ENCODE results near the gene GPR160.

GPR160 gene

DNA sequence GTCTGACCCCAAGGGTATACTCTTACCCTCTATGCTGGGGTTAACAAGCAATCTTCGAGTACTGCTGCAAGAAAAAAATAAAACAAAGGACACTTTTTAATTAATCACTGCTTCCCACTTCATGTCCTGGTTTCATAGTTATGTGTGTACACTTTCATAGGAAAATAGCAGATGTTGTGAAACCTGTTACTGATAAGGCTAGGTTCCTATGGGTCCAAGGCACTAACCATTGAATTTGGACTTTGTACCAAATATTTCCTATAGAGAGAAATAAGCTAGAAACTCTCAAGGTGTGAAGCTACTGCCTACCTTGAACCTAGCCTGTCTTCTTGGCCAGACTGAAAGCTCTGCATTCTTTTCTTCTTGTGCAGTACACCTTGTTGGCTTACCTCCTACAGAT lies 14.6 kb upstream of the GPR160 start:
- H3K4me3 ChIP-seq (ENCODE audit: low read length): no peak overlapping the region
- DNase-seq (ENCODE audit: low read depth, low spot score): no peak

DNA sequence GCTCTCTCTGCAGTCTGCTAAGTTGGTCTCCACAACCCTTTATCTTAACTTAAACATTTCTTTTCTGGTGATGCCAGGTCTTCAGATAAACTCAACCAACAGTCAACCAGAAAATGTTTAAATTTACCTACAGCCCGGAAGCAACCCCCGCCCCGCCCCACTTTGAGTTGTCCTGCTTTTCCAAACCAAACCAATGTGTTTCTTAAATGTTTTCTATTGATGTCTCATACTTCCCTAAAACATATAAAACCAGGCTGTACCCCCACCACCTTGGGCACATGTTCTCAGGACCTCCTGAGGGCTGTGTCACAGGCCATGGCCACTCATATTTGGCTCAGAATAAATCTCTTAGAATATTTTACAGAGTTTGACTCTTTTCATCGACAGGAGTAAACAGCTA lies 13.2 kb upstream of the GPR160 start:
- no peak for DNase-seq (ENCODE audit: low read depth, low spot score)

DNA sequence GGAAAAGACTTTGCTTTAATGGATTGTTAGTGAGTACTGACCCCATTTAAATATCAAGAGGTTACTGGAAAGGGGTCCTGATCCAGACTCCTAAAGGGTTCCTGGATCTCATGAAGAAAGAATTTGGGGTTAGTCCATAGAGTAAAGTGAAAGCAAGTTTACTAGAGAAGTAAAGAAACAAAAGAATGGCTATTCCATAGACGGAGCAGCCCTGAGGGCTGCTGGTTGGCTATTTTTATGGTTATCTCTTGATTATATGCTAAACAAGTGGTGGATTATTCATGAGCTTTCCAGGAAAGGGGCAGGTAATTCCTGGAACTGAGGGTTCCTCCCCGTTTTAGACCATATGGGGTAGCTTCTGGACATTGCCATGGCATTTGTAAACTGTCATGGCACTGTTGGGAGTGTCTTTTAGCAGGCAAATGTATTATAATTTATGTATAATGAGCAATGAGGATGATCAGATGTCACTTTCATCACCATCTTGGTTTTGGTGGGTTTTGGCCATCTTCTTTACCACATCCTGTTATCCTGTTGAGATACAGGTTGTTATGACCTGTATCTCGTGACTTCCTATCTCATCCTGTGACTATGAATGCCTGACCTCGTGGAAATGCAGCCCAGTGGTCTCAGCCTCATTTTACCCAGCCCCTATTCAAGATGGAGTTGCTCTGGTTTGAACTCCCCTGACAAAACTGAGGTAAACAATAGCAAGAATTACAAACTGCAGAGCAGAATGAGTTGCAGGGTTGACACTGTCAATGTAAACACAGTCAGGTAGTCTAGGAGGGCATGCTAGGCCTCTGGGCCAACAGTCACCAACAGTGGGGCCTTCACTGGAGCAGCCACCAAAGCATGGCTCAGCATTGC lies 10.3 kb upstream of the GPR160 start:
- no peak overlapping the region for H3K4me3 ChIP-seq (ENCODE audit: low read length)
- DNase-seq (ENCODE audit: low read depth, low spot score): no peak

More for the DNA sequence above, 13.2 kb upstream of the GPR160 start:
- no peak overlapping the region for H3K4me3 ChIP-seq (ENCODE audit: low read length)

DNA sequence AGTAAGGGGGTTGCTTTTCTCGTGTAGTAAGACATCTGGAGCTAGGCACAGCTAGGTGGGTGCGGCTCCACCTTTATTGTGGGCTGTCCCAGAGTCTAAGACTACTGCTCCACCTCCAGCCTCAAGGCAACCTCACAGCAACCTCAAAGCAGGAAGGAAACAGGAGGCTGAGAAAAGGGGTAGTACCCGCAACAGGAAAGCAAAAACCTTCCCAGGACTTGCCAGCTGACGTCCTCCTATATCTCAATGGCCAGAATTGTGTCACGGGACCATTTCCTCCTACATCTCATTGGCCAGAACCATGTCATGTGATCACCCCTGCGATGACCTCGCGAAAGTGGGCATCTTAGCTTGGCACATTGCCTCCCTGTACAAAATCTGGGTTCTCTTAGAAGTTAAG lies 4.3 kb upstream of the GPR160 start:
- no peak overlapping the region for H3K4me3 ChIP-seq (ENCODE audit: low read length)
- DNase-seq (ENCODE audit: low read depth, low spot score): peak; percentile 97

DNA sequence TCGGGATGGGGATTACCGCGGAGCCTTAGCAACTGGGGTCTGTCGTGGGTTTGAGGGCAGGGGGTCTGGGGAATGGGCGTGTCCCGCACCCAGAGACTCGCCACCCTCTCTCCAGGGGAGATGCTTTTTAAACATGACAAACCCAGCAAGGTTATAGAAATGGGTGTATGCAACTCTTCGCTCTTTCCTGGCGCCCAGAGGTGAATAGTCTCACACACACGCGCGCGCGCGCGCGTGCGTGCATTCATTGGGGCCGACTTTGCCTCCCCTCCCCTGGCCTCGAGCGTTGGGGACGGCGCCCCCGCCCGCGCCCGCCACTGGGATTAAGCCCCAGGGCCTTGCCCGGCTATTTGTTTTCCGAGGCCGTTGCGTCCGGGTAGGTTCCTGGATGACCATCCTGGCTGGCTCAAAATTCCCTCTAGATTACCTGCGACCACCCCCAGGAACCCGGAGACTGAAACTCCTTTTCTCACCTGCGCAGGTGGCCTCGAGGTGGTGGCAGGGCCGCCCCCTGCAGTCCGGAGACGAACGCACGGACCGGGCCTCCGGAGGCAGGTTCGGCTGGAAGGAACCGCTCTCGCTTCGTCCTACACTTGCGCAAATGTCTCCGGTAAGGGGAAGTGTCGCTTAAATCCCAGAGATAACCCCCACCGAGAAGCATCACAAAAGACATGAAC lies 777 bp downstream of the GPR160 start:
- H3K4me3 ChIP-seq (ENCODE audit: low read length): peak overlapping the region; percentile 50
- DNase-seq (ENCODE audit: low read depth, low spot score): no peak

DNA sequence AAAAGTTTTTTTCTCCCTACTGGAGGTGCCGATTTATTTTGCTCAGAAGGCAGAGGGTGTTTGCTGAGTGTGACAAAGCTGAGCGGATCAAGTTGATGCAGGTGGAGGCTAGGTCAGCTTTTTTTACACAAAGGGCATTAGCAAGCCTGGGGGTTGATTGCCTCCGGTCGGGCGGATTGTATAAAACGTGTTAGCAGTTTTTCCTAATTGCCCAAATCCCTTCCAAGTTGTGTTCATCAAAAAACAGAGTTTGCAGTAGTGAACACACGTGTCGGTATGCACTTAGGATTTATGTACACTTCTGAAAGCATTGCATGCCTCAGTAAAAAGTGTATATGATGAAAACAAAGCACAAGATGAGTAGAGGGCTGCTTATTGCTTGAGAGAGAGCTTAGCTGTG lies 2.6 kb downstream of the GPR160 start:
- DNase-seq (ENCODE audit: low read depth, low spot score): no peak
- no peak overlapping the region for H3K4me3 ChIP-seq (ENCODE audit: low read length)

DNA sequence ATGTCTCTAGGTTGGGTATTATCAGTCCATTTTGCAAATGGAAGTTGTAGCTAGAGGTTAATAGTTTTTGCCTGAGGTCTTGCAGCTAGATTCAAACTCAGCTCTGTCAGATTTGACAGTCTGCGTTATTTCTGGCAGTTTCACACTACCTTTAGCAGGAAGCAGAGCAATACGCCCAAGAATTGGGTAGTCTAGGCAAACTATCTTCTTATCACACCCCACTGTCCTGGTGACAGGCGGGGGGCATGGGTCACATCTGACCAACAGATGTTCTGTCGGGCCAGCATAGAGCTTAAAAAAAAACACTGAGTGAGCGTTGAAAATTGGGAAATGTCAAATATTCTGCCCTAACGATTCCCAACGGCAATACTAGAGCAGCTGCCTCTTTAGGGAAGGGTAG lies 5.7 kb downstream of the GPR160 start:
- no peak overlapping the region for H3K4me3 ChIP-seq (ENCODE audit: low read length)
- no peak for DNase-seq (ENCODE audit: low read depth, low spot score)

DNA sequence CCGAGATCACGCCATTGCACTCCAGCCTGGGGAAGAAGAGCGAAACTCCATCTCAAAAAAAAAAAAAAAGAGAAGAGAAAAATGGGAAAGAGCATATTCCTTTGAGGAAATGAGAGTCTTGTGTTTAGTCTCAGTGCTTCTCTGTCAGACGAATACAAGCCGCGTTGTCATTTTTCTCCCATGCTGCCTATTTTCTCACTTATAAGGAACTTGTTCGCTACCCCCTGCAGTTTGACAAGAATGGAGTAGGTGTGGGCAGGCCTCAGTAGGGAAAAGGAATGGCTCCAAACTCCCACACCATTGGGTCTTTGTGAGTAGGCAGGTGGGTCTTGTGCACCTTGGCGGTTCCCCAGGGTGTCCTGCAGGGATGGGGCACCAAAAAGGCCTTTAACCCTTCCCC lies 6.5 kb downstream of the GPR160 start:
- no peak for DNase-seq (ENCODE audit: low read depth, low spot score)
- no peak overlapping the region for H3K4me3 ChIP-seq (ENCODE audit: low read length)

DNA sequence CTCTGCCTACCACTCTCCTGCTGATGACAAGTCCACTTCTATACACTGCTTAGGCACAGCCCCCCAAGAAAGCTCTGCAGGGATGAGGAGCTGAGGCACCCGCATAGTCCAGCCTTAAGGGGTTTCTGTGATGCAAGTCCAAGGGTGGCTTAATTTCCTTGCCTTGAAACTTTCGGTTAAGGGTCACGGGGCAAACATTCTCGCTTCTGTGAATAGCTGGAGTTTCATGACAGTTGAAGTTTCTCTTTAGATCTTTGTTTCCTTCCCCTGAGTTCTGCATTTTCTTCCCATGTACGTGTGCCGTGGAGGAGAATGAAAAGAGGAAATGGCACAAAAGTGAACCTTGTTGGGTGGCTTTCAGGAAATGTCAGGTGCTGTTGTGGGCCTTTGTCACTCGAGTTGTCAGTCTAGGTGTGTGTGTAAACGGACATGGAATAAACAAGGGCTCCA lies 7.0 kb downstream of the GPR160 start:
- no peak for DNase-seq (ENCODE audit: low read depth, low spot score)

DNA sequence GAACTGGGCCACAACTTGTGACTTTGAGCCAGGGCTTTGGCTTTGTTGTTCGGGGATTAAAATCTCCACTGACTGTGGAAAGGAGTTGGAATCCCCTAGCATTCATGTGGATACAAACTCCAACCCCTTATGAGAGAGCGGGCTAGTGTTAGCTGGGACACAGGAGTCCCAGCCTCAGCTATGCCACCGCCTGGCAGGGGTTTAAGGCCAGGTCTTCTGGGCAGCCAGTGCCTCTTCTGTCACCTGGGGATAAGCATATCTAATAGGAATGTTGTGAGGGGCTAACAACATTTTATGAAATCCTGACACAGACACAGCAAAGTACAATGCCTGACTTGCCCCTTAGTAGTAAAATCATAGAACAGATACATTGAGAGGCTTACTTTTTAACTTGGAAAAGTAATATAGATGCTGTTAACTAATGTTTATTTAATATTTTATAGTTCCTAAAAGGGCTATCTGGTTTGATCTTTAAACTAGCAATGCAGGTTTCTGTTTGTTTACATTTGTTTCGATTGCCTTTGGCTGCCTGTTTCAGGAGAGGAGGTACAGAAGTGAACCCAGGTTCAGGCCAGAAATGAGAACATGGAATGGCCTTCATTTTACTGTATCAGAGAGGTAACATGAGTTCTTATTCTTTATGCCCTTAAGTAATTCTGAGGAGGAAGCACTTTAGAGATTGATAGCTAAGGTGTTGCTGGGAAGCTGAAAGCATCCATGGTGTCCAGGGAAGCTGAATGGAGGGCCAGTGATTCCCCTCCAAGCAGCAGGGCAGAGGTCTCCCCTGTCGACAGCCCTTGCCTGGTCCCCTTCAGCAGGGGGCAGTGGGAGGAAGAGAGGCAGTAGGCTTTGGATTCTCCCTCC lies 8.7 kb downstream of the GPR160 start:
- no peak for DNase-seq (ENCODE audit: low read depth, low spot score)
- no peak overlapping the region for H3K4me3 ChIP-seq (ENCODE audit: low read length)

More for the DNA sequence above, 7.0 kb downstream of the GPR160 start:
- no peak overlapping the region for H3K4me3 ChIP-seq (ENCODE audit: low read length)

DNA sequence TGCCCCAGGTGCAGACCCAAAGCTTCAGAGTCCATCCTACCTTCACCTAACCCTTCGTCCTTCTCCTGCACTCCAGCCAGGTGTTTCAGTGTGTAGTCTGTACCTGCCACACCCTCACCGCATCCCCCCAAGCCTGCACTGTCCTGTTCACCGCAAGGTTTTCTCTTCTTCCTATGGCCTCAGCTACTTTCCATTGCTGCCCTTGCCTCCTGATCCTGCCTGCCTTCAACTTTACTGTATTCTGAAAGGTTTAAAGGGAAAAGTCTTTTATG lies 9.3 kb downstream of the GPR160 start:
- no peak overlapping the region for H3K4me3 ChIP-seq (ENCODE audit: low read length)
- no peak for DNase-seq (ENCODE audit: low read depth, low spot score)

DNA sequence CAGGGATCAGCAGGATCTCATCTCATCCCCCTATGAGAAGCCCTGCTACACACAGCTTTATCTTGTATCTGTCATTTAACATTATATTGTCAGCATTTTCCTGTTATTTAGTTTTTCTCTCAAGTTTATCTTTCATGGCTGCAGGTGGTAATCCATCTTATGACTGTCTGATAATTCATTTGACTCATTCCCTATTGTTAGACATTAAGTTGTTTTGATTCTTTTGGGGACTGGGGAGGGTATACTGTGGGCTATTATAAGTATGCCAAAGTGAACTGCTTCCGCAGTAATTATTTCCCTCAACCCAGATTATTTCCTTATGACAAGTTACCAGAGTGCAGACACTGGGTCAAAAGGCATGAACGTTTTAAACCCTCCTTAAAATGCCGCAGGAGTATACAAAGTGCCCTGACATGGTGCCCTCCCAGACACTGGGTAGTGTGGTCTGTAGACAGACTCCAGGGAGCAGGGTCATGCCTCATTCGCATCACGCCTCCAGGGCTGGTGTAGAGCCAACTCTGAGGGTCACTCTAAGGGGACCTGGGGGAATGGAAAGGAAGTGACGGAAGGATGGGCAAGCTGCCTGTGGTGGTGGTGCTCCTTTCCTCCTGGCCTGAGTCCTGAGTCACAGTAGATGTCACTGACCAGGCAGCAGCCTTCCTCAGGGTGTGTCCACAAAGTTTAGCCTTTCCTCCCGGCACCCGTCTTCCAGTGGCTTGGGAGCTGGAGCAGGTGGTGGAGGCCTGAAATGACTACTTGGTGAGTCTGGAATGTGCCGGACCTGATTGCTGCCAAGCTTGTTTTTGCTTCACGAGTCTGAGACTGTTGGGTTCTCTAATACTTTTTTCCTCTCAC lies 11.6 kb downstream of the GPR160 start:
- DNase-seq (ENCODE audit: low read depth, low spot score): no peak
- H3K4me3 ChIP-seq (ENCODE audit: low read length): no peak overlapping the region

DNA sequence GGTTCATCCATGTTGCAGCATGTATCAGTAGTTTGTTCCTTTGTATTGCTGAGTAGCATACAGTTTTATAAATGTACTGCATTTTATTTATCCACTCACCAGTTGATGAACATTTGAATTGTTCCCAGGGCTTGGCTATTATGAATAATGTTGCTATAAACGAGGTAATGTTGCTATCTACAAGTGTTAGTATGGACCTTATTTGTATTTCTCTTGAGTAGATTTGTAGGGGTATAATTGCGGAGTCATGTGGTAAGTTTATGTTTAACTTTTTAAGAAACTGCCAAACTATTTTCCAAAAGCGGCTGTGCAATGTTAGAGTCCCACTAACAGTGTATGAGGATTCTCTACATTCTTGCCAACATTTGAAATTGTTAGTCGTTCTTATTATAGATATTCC lies 13.0 kb downstream of the GPR160 start:
- no peak overlapping the region for H3K4me3 ChIP-seq (ENCODE audit: low read length)
- DNase-seq (ENCODE audit: low read depth, low spot score): no peak

DNA sequence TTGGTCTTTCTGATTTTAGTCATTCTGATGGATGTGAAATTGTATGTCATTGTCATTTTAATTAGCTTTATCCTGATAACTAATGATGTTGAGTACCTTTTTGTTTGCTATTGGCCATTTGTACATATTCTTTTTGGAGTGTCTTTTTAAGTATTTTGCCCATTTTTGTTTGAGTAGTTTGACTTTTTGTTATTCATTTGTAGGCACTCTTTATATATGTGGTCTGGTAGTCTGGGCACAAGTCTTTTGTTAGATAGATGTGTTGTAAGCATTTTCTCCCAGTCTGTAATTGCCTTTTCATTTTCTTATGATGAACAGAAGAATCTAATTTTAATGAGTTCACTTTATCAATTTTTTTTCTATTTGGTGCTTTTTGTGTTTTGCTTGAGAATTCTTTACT lies 14.6 kb downstream of the GPR160 start:
- H3K4me3 ChIP-seq (ENCODE audit: low read length): no peak overlapping the region
- DNase-seq (ENCODE audit: low read depth, low spot score): no peak

DNA sequence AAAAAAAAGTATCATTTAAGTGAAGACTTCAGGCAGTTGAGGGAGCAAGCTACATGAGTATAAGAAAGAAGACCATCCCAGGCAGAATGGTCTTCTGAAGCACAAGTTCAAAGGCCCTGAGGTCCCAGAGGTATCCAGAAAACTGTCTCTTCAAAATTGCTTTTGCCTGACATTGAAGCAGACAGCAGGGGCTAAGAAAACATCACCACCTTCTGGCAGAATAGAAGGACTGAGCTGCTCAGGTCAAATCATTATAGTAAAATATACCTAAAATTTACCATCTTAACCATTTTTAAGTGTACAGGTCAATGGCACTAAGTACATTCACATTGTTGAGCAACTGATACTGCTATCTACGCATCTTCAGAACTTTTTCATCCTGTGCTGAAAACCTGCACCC lies 16.4 kb downstream of the GPR160 start:
- no peak for DNase-seq (ENCODE audit: low read depth, low spot score)
- no peak overlapping the region for H3K4me3 ChIP-seq (ENCODE audit: low read length)

DNA sequence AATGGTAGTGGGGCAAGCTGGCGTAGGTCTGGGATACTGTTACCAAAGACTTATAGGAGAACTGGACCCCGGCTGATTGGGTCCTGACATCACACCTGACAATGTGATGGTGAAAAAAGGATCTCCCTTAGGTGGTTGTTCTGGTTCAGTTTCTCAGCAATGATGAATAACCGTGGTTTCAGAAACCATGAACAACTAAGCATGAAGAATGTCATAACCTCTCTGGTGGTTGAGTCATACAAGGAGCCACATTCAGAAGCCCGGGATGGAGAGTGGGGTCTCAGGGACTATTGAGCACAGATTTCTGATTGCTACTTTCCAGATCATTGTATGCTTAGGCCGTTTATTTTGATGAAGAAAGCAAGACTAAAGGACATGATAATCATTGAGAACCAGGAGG lies 17.4 kb downstream of the GPR160 start:
- no peak overlapping the region for H3K4me3 ChIP-seq (ENCODE audit: low read length)
- DNase-seq (ENCODE audit: low read depth, low spot score): no peak

DNA sequence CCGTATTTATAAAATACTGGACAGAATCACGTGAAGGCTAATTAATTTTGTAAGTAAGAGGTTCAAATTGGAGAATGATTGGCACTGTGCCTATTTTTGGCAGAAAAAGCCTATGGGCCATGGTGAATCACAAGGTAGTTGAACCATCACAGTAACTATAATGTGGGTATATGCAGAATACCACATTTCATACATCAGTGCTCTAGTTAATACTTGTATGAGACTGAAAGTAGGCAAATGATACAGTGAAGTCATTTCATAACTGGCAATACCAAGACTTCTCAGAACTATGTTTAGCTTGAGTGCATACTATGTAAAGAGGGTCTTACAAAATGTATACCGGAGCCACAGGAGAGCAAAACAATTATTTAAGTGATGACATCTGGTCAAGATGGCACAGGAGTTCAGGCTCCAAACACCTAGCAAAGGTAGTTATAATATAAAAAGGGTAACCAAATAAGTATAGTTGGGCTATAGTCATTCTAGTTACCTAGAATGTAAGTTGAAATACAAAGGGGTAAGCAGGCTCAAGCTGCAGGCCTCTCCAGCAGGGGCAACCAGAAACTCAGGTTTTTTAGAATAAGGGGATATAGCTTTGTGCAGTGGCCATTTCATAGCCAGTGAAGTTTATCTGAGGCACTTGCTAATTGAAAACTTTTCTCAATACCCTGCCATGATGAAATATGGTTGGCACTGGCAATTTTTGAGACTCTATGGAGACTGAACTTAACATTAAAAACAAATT lies 19.1 kb downstream of the GPR160 start:
- no peak for DNase-seq (ENCODE audit: low read depth, low spot score)
- no peak overlapping the region for H3K4me3 ChIP-seq (ENCODE audit: low read length)

DNA sequence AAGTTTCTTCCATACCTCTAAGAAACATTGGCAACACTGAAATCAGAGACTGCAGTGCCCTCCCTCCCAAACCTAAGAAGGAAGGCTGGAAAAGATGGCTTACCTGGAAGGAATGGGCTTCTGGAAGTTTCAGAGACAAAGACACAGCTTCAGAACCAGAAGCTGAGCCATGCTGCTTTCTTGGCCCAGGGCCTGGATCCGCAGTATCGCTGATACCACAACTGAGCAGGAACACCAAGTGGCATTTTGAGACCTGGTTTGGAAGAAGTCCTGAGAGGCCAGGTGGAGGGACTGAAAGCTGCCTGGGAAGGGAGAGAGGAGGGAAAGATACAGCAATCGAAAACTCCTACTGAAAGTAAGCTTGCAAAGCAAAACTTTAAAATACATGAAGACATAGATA lies 19.8 kb downstream of the GPR160 start:
- no peak for DNase-seq (ENCODE audit: low read depth, low spot score)
- no peak overlapping the region for H3K4me3 ChIP-seq (ENCODE audit: low read length)

Data from Jurkat, Clone E6-1 (cell line).